Measurements from ENCODE around the gene SPCS1.

DNA sequence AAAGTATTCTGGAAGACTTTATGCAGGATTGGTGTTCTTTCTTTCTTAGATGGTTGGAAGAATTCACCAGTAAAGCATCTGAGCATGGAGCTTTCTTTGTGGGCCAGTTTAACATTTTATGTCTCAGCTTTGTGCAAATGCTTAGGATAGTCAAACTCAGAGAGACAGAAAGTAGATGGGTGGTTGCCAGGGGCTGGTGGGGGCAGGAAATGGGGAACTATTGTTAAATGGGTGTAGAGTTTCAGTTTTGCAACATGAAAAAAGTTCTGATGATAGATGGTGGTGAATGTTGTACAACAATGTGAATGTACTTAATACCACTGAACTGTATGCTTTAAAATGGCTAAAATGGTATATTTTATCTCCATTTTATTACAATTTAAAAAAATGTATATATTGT lies 24.8 kb downstream of the SPCS1 start:
- TF ChIP-seq, protein P1, sequence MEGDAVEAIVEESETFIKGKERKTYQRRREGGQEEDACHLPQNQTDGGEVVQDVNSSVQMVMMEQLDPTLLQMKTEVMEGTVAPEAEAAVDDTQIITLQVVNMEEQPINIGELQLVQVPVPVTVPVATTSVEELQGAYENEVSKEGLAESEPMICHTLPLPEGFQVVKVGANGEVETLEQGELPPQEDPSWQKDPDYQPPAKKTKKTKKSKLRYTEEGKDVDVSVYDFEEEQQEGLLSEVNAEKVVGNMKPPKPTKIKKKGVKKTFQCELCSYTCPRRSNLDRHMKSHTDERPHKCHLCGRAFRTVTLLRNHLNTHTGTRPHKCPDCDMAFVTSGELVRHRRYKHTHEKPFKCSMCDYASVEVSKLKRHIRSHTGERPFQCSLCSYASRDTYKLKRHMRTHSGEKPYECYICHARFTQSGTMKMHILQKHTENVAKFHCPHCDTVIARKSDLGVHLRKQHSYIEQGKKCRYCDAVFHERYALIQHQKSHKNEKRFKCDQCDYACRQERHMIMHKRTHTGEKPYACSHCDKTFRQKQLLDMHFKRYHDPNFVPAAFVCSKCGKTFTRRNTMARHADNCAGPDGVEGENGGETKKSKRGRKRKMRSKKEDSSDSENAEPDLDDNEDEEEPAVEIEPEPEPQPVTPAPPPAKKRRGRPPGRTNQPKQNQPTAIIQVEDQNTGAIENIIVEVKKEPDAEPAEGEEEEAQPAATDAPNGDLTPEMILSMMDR (IDR thresholded peaks at IDR 0.05), result no peak
- TF ChIP-seq POLR2AphosphoS5 (IDR thresholded peaks at IDR 0.05; ENCODE audit: low read depth, low read length), result no peak
- TF ChIP-seq RFX5 (IDR thresholded peaks at IDR 0.05; ENCODE audit: low read length), result no peak
- TF ChIP-seq TAF1 (IDR thresholded peaks at IDR 0.05; ENCODE audit: borderline replicate concordance, low read depth, low read length), result no peak
